NCI-H748 (cell line): Measurements from ENCODE around the gene DCUN1D2.

ENCODE experiments used
- DNase-seq: peaks from one replicate; lab custom pipeline; 2025; ENCODE audit not compliant: unreplicated experiment; lab: John Stamatoyannopoulos, UW

DCUN1D2 gene

DNA sequence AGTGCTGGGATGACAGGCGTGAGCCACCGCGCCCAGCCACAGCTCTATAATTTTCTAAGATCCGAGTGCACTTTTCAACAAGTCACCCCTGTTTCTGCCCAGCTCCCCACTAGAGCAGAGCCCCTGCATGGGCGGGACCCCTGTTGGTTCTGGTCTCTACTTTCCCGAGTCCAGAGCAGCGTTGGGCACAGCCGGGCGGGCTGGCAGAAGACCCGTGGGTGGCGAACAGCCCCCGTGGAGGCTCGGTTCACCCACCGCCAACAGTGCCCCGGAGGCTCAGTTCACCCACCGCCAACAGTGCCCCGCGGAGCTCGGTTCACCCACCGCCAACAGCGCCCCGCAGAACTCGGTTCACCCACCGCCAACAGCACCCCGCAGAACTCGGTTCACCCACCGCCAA, 78.1 kb downstream of the DCUN1D2 start:
- DNase-seq = no peak

DNA sequence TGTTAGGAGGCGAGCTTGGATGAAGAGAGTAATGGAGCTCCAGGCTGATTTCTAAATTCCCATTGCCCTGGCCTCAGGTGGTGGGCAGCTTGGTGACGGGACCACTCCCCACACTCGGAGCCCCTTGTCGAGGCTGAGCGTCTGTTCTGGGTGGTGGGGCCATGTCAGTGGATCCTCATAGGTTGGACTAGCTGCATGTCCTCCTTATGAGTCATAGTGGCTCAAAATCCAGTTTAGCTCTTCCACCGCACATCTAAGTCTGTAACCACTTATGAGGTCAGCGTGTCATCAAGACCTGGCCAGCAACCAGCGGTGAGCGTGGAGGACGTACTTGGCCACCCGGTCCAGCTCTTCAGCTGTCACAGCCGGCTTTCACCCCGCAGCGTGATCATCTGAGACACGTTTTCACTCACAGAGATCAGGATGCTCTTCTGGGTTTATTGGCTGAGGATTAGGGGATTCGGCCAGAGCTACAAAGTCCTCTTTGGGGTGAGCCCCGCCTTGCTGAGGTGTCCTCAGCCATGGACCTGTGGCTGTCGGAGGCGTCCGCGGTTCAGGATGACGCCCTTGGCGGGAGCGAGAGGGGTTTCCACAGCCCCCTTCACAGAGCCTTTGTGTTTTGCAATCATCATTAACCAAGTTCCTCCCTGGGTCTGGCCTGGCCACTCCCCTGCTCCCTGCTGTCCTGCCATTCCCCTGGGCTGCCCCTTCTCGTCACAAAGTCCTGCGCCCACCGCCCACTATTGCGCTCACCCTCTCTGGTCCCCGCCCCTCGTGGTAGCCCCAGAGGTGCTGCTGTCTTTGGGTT, 79.1 kb downstream of the DCUN1D2 start:
- DNase-seq = no peak

DNA sequence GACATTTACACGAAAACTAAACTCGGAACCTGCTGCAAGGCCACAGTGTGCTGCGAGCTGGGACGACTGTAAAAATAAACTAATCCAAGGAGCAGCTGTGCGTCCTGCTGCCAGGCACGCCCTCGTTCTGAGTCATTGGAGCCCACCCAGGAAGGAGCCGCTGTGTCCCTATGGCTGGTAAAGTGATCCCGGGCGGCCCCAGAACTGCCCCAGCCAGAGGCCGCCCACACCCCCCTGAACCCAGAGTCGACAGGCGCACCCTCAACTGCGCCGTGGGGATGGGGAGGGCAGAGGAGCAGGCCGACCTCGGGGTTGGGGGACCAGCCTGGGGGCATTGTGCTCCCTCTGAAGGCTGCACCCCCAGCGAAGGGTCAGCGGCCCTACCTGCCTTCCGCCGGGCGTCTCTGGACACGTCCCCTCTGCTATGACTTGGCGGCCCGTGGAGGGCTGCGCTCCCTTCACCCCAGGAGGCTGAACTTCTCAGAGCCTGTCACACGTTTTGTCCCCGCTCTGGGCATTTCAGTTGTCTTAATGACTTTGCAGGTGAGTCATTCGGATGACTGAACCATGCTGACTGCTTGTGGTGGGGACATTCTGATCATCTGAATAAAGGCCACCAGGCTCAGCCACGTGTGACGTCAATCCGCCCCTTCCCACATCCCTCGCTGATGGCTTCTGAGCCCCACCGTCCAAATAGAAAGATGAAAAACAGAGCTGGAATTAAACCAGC, 79.9 kb downstream of the DCUN1D2 start:
- no peak for DNase-seq

DNA sequence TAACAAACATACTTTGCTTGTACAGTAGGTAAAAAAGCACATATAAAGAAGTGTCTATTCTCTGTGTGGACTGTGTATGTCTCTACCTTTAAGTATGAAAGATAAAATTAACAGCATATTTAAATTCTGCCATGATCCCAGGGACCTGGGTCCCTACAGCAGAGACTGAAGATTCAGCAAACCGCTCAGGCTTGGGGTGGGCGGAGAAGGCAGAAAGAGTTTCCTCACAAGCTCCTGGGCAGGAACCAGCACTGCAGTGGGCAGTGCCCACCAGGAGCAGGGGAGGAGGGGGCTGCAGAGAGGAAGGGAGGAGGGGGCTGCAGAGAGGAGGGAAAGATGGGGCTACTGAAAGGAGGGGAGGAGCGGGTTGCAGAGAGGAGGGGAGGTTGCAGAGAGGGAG, 81.9 kb downstream of the DCUN1D2 start:
- DNase-seq = no peak

DNA sequence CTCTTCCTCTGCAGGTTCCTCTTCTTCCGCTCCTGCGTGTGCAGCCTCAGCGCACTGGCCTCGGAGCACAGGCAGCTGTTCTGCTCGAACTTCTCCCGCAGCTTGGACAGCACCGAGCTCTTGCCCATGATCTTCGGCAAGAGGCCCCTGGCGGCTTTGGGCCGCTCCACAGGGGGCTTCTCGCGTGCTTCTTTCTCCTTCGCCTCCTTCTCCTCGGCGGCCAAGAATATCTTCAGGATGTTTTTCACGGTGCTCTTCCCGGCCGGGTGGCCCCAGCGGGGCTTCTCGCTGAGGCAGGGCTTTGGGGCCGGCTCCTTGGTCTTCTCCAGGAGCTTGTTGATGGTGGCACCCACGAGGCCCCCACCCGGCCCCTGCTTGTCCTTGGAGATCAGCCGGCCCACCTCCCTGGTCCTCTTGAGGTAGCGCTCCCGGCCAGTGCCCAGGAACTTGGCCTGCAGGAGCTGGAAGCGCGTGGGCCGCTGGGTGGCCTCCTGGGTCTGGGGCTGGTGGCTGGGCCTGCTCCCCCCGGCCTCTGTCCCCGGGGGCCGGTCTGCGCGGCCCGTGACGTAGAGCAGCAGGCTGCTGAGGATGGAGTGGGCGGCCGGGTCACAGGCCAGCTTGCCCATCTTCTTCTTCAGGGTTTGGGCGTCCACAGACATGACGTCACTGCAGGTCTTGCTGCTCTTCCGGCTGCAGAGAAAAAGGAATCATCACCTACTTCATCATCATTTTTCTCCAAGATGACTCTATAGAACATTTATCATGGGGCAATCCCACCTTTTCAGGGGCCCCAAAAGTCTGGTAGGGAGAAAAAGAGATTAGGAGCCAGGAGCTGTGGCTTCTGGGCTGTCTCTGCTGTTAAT, 82.7 kb downstream of the DCUN1D2 start:
- no peak for DNase-seq

DNA sequence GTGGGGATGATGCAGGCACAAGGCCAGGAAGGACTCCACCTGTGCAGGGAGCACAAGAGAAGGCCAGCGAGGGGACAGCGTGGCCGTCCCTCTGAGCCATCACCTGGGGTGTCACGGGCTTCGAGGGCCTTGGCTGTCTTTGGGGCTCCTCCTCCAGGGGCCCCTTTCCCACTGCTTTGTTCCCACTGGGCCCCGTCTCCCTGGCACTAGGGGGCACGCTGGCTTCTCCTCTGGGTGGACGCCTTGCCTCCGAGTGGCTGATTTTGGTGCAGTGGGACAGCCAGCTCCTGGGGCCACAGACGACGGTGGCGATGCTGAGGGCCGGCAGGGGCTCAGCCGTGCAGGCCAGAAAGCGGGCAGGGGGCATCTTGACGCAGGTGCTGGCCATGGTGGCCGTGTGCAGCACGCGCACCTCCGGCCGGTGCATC, 83.4 kb downstream of the DCUN1D2 start:
- DNase-seq = no peak

DNA sequence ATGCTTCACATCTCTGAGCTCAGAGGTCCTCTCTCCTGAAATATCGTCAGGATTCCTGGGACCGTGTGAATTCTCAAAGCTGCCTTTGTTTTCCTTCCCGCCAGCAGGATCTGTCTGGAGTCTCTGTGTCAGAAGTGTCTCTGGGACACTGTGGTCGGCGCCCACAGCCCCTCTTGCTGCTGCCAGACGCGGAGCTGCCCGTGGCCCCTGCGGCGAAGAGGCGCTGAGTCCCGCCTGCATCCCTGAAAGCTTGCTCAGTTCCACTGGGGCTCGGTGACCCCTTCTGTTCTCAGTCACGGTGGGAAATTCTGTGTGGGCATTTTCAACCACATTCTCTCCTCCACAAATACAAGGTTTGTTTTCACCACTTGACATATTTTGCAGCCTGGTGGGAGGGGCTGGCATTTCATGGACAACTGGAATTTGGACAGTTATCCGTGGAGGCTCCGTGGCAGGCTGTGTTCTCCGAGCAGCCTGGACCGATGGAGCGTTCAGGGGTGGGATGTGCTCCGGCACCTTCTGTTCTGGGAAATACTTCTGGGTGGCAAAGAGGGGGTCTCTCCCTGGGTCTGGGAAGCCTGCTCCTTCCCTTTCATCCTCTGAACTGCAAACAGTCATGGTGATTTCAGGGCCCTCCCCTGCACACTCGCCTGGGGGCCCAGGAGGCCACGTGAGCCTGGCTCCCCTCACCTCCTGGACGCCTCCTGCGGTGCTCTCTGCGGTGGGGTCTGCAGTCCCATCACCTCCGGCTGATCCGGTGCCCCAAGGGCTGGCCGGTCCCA, 84.0 kb downstream of the DCUN1D2 start:
- DNase-seq = no peak
